ENCODE results near the gene MGP.

DNA sequence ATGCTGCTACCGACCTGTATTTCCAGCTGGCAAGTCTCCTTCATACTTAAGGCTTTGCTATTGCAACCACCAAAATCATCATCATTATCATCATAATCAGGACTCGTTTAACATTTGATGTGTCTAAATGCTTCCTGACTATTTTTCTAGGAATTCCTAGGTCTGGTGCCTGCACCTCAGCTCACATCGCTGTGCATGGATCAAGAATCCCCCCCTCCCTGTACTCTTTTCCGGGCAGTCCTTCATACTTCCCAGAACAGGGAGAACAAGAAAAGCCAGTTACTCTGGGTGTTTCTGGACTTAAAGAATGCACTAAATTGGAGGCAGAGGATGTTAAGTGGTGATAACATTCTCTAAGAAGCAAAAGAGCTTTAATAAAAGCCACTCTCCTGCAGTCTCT, 43.3 kb upstream of the MGP start:
- TF ChIP-seq, protein P1, sequence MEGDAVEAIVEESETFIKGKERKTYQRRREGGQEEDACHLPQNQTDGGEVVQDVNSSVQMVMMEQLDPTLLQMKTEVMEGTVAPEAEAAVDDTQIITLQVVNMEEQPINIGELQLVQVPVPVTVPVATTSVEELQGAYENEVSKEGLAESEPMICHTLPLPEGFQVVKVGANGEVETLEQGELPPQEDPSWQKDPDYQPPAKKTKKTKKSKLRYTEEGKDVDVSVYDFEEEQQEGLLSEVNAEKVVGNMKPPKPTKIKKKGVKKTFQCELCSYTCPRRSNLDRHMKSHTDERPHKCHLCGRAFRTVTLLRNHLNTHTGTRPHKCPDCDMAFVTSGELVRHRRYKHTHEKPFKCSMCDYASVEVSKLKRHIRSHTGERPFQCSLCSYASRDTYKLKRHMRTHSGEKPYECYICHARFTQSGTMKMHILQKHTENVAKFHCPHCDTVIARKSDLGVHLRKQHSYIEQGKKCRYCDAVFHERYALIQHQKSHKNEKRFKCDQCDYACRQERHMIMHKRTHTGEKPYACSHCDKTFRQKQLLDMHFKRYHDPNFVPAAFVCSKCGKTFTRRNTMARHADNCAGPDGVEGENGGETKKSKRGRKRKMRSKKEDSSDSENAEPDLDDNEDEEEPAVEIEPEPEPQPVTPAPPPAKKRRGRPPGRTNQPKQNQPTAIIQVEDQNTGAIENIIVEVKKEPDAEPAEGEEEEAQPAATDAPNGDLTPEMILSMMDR (IDR thresholded peaks at IDR 0.05) = no peak
- no peak for TF ChIP-seq POLR2A (IDR thresholded peaks at IDR 0.05)

Measured in adrenal gland (tissue), 5 donors.